ENCODE data around the gene DNAAF5. TPM values are rescaled to one million over a fixed set of nuclear protein-coding genes. Genes with fewer than 3 reads are reported as not detected.
A peak's percentile ranks its signal among the peaks of the same experiment; 100 is the strongest.

Gene DNAAF5
- total RNA-seq, 1 donor from 2014 or later: 18.1 TPM

- H3K36me3 ChIP-seq: no peaks in the 10 kb centered on the region
- H3K4me1 ChIP-seq: peaks cover 98% of the 10 kb centered on the region
- no peak for DNase-seq
- intact Hi-C loops (cut with micrococcal nuclease): no loop called here
- H3K9me3 ChIP-seq (replicated peaks): no peaks in the 10 kb centered on the region
- H3K4me3 ChIP-seq: no peak overlapping the region
- H3K27ac ChIP-seq (replicated peaks): peak overlapping the region; percentile 95
- no peaks in the 10 kb centered on the region for H3K27me3 ChIP-seq (ENCODE audit: low read depth)
- peak; percentile 42 for TF ChIP-seq CTCF (IDR thresholded peaks at IDR 0.05; ENCODE audit: borderline replicate concordance)
These were observed 95.2 kb downstream of the DNAAF5 start for GRCh38 chr7:821688-822087.

- H3K4me3 ChIP-seq: peak overlapping the region; percentile 0
- H3K9me3 ChIP-seq (replicated peaks): no peaks in the 10 kb centered on the region
- no peaks in the 10 kb centered on the region for H3K36me3 ChIP-seq
- H3K27me3 ChIP-seq (ENCODE audit: low read depth): no peaks in the 10 kb centered on the region
- H3K27ac ChIP-seq (replicated peaks): peak overlapping the region; percentile 95
- TF ChIP-seq CTCF (IDR thresholded peaks at IDR 0.05; ENCODE audit: borderline replicate concordance): no peak
- intact Hi-C loops (cut with micrococcal nuclease): no loop called here
- peaks cover 99% of the 10 kb centered on the region for H3K4me1 ChIP-seq
- no peak for DNase-seq
These were observed 96.3 kb downstream of the DNAAF5 start for GRCh38 chr7:822692-823276.

- Histone ChIP-seq H3K27me3 (ENCODE audit: low read depth) (no peaks in the 10 kb centered on the region), H3K27ac (replicated peaks) (peak overlapping the region; percentile 95), H3K9me3 (replicated peaks) (no peaks in the 10 kb centered on the region), H3K4me1 (peaks cover 99% of the 10 kb centered on the region), H3K4me3 (peak overlapping the region; percentile 0), H3K36me3 (no peaks in the 10 kb centered on the region)
- DNase-seq: no peak
- intact Hi-C loops (cut with micrococcal nuclease): no loop called here
- no peak for TF ChIP-seq CTCF (IDR thresholded peaks at IDR 0.05; ENCODE audit: borderline replicate concordance)
These were observed 97.2 kb downstream of the DNAAF5 start for GRCh38 chr7:823649-824048.

- Histone ChIP-seq H3K4me1 (peaks cover 99% of the 10 kb centered on the region), H3K36me3 (no peaks in the 10 kb centered on the region), H3K27me3 (ENCODE audit: low read depth) (no peaks in the 10 kb centered on the region), H3K9me3 (replicated peaks) (no peaks in the 10 kb centered on the region), H3K4me3 (no peak overlapping the region), H3K27ac (replicated peaks) (peak overlapping the region; percentile 95)
- no peak for DNase-seq
- intact Hi-C loops (cut with micrococcal nuclease): no loop called here
- TF ChIP-seq CTCF (IDR thresholded peaks at IDR 0.05; ENCODE audit: borderline replicate concordance): no peak
These were observed 97.6 kb downstream of the DNAAF5 start for GRCh38 chr7:824081-824480.

GRCh38 chr7:824664-825063 lies 98.2 kb downstream of the DNAAF5 start:
- H3K27ac ChIP-seq (replicated peaks): peak overlapping the region; percentile 95
- peaks cover 99% of the 10 kb centered on the region for H3K4me1 ChIP-seq
- H3K4me3 ChIP-seq: peak overlapping the region; percentile 20
- no peaks in the 10 kb centered on the region for H3K36me3 ChIP-seq
- intact Hi-C loops (cut with micrococcal nuclease): no loop called here
- H3K9me3 ChIP-seq (replicated peaks): no peaks in the 10 kb centered on the region
- no peaks in the 10 kb centered on the region for H3K27me3 ChIP-seq (ENCODE audit: low read depth)
- no peak for DNase-seq
- no peak for TF ChIP-seq CTCF (IDR thresholded peaks at IDR 0.05; ENCODE audit: borderline replicate concordance)
